Ovary (tissue), 3 donors: ENCODE measurements around the gene SBNO2.
A peak's percentile ranks its signal among the peaks of the same experiment; 100 is the strongest.

Experiments used
- POLR2A ChIP-seq: fragments of 450-650 bp; IDR thresholded peaks from one replicate; pipeline ENCODE4 v1.6.1; 2017; ENCODE audit warnings: antibody characterized with exemption, mild to moderate bottlenecking, moderate library complexity
- TF ChIP-seq, protein P1 (sequence below), 3 donors: fragments of 450-650 bp in 2 of 3; fragments of 200-600 bp in 1 of 3; IDR thresholded peaks; one replicate each; pipeline versions ENCODE4 v1.5.1 to v1.8.0; 2016 to 2022; ENCODE audit warnings: antibody characterized with exemption in 3 of 3, mild to moderate bottlenecking in 1 of 3
- donor health status: DM: no; HTN: no; CAD: no.

DNA sequence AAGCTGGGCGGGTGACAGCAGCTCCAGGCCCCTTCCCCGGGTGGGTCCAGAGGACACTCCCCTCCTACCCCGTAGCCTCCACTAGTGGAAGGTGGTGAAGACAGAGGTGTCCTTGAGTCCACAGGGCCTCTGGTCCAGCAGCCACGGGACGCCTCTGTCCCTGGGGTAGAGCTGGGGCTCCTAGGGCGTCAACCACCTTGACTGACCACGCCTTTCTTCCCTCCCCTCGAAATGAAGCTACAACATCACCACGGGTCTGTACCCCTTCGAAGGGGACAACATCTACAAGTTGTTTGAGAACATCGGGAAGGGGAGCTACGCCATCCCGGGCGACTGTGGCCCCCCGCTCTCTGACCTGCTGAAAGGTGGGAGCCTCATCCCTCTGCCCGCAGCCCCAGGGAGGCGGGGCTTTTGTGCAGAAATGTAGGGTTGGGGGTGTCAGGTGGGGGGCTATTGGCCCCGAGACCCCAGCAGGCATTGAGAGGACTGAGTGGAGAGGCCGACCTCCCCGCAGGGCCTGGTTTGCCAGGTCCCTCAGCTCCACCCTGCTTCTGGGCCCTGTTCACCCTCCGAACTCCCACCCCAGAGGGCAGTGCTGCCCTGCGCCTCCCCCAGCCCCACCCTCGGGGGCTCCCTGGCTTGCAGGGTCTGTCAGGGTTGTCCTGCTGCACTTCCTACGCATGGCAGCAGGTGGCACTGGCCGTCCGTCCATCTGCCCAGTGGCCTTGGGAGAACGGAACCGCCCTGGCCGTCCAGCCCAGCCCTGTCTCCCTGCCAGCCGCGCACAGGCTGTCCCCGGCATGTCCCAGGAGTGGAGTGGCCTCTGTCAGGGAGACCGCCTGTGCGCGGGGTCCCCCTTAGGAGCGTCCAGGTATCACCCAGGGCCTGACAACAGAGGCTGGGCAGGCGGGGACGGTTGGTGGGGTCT, 47.2 kb upstream of the SBNO2 start:
- TF ChIP-seq POLR2A, result no peak
- TF ChIP-seq, protein P1, sequence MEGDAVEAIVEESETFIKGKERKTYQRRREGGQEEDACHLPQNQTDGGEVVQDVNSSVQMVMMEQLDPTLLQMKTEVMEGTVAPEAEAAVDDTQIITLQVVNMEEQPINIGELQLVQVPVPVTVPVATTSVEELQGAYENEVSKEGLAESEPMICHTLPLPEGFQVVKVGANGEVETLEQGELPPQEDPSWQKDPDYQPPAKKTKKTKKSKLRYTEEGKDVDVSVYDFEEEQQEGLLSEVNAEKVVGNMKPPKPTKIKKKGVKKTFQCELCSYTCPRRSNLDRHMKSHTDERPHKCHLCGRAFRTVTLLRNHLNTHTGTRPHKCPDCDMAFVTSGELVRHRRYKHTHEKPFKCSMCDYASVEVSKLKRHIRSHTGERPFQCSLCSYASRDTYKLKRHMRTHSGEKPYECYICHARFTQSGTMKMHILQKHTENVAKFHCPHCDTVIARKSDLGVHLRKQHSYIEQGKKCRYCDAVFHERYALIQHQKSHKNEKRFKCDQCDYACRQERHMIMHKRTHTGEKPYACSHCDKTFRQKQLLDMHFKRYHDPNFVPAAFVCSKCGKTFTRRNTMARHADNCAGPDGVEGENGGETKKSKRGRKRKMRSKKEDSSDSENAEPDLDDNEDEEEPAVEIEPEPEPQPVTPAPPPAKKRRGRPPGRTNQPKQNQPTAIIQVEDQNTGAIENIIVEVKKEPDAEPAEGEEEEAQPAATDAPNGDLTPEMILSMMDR (IDR thresholded peaks at IDR 0.05), result peak; percentile 48 to 80 (median 68)
